Raji (cell line): Measurements from ENCODE around the gene TSPEAR.

Experiments
- POLR2A ChIP-seq: IDR thresholded peaks from 2 replicates; pipeline ENCODE4 v1.6.1; 2011; ENCODE audit warnings: low read depth, low read length, control low read depth; ENCODE audit not compliant: insufficient read depth

TSPEAR gene

DNA sequence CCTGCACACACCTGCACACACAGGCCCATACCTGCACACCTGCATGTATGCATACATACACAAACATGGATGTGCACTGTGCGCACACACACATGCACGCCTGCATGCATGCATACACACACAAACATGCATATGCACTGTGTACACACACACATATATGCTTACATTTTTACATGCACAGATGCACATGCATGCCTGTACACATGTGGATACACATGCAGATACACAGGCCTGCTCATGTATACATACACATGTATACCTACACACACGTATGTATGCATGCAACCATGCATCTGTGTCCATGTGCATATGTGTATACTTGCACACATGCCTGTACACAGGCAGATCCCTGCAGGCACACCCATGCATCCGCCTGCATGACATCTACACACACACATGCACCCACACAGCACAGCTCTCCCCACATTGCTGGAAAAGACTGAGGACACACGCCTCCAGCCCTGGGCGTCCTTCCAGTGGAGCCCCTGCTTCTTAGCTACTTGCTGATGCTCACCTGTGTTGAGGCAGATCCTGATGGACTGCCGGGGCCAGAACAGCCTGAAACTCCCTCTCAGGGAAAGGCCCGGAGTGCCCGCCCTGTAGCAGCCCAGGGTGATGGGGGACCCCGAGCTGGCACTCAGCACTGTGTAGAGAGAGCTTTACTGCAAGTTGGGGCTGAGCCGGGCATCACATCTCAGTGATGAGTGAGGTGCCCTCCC lies 200.0 kb downstream of the TSPEAR start:
- TF ChIP-seq POLR2A: no peak

DNA sequence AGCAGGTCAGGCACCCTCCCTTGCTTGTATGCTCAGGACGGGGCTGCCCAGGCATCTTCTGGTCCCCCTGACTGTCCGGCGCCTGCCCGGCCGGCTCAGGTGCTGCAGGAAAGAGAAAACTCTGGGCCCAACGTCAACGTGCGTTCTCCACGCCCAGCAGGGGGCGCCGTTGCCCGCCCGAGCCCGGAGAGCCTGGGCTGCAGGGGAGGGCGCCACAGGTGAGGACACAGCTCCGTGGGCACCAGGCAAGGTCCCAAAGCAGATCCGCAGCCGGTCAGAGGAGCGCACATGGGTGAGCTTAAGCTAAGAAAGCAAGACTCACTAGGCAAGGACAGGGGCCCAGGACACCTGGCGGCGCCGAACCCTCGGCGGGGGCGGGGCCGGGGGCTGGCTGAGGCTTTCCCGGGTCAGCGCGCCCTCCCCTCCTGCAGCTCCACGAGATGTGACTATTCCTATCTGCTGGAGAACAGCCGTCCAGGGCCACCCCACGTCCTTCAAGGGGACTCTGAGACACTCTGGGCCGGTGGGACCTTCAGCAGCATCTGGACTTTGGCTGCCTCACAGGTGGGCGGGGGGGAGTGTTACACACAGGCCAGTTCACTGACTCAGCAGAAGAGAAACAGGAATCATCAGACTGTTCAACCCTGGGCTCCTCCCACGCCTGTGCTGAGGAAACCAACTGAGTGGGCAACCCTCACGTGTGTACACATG lies 200.7 kb downstream of the TSPEAR start:
- no peak for TF ChIP-seq POLR2A

DNA sequence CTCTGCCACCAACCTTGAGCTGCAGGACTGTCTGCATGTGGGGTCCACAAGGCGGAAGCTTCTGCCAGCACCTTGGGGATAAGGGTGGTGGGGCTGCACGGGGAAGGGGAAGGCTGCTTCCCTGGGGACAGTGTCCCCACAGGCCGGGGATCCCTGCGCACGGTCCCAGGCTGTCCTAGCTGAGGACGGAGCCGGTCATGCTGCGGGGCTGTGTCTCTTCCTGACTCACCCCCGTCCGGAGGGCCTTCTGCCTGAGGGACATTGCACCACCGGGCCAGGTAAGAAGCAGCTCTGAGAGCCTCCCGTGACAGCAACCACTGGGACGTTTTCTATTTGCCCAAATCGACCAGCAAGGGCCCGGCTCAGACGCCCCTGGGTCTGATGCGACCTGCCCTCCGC lies 201.3 kb downstream of the TSPEAR start:
- no peak for TF ChIP-seq POLR2A

DNA sequence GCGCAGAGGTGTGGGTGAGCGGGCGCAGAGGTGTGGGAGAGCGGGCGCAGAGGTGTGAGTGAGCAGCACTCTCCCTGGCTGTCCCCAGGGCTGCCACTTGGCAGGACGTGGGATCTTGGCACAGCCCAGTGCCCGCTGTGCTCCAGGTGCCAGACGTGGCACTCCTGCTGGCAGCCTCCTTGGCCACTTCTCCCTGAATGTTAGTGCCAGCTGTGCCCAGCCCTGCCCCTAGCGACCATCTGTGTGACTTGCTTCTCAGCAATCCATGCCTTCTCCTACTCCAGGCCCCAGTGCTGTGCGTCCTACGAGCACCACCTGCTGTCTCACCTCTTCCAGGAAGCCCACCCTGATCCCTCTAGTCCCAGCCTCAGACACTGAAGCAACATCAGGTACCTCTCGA lies 201.8 kb downstream of the TSPEAR start:
- no peak for TF ChIP-seq POLR2A

DNA sequence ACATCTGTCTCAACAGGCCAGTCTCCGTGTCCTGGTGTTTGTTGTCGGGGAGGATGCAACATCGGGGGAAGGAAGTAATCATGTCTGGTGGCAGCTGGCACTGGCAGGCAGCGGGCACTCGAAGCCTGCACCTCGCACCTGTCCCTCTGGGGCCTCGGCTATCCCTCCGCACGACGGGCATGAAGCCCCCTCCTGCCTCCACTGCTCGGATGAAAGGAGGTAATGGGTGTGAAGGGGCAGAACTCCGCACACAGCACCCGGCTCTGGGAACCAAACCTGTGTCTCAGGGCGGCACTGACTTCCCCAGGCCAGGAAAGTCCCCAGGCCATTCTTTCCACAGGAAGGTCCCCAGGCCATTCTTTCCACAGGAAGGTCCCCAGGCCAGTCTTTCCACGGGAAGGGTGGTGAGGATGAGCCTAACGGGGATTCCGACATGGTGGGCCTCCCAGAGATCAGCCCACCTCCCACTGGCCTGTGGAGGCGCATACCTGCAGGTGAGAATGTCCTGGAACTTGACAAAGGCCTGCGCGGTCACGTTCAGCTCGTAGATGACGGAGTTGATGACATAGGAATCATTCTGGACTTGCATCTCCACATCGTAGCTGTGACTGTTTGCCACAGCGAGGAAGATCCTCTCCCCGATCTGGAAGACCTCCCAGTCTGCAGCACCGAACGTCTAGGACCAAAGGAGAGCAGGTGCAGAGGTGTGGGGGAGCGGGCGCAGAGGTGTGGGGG lies 202.5 kb downstream of the TSPEAR start:
- no peak for TF ChIP-seq POLR2A

DNA sequence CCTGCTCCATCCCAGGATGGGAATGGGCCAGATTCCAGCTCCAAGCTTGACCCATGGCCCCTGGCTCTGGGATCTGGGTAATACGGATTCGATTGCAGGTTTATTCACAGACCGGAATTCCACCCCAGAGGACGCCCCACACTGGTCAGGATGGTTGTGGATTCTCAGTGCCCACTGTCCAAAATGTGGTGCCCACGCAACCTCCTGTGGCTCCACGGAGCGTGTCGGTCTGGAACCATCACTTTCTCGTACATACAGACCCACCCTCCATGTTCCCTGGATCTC lies 203.0 kb downstream of the TSPEAR start:
- TF ChIP-seq POLR2A: no peak

DNA sequence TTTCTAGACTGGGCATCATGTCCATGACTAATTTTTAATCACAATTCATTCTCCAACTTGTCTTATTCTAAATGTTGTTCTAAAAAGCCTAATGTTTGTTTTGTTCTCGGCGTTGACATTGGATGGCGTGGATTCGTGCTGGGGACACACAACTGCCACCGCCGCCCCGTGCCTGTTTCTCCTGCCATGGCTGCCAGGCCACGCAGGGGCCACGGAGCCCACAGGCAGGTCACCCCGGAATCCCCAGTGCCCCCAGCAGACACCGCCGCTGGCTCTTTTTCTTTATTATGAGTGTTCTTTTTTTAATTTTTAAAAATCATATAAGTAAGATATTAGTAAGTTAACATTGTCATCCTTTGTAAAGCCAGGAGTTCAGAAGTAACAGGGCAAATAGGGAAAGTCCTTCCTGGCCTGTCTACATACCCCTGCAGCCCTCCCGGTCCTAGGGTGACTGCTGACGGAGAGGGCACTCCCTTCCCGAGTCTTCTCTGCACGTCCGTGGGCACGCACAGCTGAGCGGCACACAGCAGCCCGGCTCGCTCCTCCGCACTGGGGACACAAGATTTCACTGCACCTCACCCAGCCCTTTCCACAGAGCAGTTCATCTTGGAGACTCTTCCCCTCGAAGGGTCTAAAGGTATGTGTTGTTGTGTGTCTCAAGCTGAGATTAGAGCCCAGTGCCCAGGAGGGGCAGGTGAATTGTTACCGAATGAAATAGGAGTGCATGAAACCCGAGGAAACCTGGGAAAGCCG lies 203.5 kb downstream of the TSPEAR start:
- TF ChIP-seq POLR2A: no peak

DNA sequence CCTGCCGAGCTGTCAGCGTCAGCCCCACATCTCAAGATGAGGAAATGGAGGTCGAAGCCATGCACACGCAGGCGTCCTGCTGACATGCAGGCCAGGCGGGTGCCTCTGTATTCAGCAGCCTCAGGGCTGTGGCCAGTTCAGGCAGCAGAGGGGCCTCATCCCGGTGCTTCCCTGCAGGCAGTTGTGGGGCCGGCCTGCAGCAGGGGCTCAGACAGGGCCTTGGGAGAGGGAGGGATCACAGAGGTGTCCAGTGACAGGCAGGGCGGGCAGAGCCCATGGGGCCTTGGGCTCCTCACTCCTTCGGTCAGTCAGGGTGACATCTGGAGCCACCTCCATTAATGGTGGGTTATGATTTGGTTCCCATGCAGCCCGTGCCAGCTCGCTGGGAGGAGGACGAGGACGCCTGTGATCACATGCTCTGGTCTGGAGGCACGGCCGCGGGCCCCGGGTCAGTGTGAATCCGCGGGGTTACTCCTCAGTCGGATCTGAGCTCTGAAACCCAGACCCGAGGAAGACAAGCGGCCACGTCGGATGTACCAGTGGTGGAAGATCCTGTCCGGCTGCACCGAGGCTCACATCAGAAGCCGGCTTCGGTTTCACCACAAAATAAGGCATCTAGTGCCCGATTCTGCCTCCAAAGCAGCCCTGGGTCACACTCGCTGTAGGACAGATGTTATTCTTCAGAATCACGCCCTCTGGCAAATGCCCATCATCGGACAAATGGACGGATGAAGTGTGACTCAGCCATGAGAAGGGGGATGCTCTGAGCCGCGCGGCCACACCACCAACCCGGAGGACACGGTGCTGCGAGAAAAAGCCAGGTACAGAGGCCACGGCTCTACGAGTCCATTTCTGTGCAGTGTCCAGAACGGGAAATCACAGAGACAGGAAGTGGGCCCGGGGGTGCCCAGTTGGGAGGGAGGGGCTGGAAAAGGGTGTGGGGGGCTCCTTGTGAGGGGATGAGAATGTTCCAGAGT lies 204.8 kb downstream of the TSPEAR start:
- no peak for TF ChIP-seq POLR2A

DNA sequence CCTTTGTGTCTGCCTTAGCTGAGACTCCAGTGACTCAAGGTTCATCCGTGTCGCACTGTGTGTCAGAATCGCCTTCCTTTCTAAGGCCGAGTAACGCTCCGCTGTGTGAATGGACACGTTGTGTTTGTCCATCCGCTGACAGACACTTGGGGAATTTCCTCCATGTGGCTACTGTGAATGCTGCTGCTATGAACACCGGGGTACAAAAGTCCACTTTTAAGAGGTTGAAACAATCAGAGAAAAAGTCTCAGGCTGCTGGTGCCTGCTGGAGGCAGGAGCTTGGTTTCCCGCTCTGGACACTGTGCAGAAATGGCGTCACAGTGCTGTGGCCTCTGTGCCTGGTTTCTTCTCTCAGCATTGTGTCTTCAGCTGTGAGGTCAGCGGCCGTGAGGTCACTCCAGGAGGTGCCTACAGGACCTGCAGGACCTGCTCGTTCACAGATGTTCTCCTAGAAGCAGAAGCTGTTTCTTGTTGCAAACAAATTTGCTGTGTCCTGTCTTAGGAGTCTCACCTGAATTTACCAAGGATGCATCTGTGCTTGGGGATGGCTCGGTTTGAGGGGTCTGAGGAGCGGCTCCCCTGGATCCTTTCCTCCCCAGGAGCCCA lies 205.6 kb downstream of the TSPEAR start:
- no peak for TF ChIP-seq POLR2A

DNA sequence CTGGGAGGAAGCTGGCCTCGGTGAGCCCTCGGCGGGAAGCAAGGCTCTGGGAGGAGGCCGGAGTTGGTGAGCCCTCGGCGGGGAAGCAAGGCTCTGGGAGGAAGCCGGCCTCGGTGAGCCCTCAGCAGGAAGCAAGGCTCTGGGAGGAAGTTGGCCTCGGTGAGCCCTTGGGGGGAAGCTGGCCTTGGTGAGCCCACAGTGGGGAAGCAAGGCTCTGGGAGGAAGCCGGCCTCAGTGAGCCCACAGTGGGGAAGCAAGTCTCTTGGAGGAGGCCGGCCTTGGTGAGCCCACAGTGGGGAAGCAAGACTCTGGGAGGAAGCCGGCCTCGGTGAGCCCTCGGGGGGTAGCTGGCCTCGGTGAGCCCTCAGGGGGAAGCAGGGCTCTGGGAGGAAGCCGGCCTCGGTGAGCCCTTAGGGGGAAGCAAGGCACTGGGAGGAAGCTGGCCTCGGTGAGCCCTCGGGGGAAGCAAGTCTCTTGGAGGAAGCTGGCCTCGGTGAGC lies 207.4 kb downstream of the TSPEAR start:
- TF ChIP-seq POLR2A: no peak

DNA sequence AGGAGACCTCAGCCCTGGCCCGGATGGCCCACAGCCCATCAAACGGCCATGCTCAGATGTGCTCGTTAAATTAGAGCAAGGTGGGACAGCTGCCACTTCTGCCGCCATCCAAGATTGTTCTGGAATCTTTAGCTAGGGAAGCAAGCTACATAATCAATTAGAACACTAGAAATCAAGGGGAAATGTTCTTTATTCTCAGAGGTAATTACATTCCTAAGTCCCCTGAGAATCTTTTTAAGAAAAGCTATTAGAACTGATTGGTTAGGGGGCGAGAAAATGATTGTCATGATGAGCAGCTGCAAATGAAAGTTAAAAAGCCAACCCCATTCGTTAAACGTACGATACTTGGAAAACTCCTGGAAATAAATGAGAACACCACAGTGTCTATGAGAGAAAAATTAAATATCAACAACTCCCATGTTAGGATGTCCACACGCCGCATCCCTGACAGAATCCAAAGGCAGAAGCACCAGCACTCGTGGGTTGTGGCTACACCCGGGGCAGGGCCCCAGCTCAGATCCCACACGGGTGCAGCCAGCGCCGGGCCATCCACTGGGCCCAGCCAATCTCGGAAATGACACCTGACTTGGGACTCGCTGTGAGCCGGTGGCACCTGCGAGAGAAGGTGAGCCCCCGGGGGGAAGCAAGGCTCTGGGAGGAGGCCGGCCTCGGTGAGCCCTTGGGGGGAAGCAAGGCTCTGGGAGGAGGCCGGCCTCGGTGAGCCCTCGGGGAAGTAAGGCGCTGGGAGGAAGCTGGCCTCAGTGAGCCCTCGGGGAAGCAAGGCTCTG lies 209.0 kb downstream of the TSPEAR start:
- TF ChIP-seq POLR2A: no peak

DNA sequence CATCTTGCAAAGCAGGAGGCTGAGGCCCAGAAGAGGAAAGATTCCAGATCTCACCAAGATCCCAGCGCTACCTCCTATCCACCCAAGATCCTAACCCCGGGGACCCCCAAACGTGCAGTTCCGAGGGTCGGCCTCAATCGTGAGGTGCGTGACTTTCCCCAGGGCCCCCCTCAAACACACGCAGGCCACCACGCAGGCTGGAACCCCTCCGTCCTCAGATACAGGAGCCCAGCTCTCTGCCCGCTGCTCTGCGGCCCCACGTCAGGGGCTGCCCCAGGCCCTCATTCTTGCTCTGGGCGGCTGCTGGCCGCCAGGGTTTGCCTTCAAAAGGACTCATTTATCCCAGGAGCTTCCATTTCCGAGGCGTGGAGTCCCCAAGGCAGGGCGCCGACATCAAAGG lies 211.3 kb downstream of the TSPEAR start:
- TF ChIP-seq POLR2A: no peak

DNA sequence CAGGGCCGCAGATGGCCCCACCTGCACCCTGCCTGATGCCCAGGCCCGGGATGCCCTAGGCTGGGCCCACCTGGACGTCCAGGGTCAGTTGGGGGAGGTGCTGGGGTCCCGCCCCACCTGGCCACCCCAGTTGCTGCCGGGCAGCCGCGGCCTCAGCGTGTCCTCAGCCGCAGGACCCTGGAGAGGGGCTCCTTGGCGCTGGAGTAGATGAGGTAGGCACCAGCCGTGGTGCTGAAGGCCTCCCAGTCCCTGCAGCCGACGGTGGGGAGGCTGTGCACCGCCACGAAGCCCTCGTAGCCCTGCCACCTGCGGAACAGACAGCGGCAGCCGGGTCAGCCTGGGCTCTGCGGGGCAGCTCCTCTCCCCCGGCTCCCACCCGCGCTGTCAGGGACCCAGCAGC lies 211.7 kb downstream of the TSPEAR start:
- no peak for TF ChIP-seq POLR2A
